IMR-90 (cell line): Measurements from ENCODE around the gene VARS2. TPM values are rescaled to one million over a fixed set of nuclear protein-coding genes. Genes with fewer than 3 reads are reported as not detected.

Experiments used
- ATAC-seq: fragments of 200-7000 bp; cut with Tn5 transposase; 2 replicates; pipeline ENCODE4 v1.9.1; 2020; ENCODE audit warnings: low read depth, mild to moderate bottlenecking, moderate library complexity
- BruUV-seq: library from RNA; stranded (reverse); fragments of 400-500 nt; replicated peaks from 2 replicates; lab custom pipeline; 2021; lab: Mats Ljungman, UMichigan
- CTCF ChIA-PET: fragments of 300-600 bp; formaldehyde crosslinking; extraction: SDS; loops from one replicate; lab custom pipeline; 2021; ENCODE audit warnings: antibody characterized with exemption; lab: Yijun Ruan, JAX
- POLR2A ChIA-PET: fragments of 300-600 bp; sonication (Branson Sonifier 250); formaldehyde crosslinking; loops from one replicate; lab custom pipeline; 2022; ENCODE audit warnings: antibody characterized with exemption; ENCODE audit not compliant: unreplicated experiment; lab: Charles Lee
- DNase-seq: peaks from one replicate; pipeline ENCODE4 v3.0.0; 2013
- H2AFZ ChIP-seq: replicated peaks from 2 replicates; pipeline ENCODE3; 2013; ENCODE audit warnings: low read length, mild to moderate bottlenecking; ENCODE audit not compliant: poor library complexity
- H2AK5ac ChIP-seq: 2 replicates; pipeline ENCODE4 v1.6.1; 2013; ENCODE audit warnings: low read depth, low read length, inconsistent platforms
- H2AK9ac ChIP-seq: replicated peaks from 2 replicates; pipeline ENCODE3; 2013; ENCODE audit warnings: mild to moderate bottlenecking, low read depth, low read length, moderate library complexity; ENCODE audit not compliant: poor library complexity
- H2BK120ac ChIP-seq: 2 replicates; pipeline ENCODE4 v1.6.1; 2013; ENCODE audit warnings: low read depth, low read length, inconsistent platforms
- H2BK15ac ChIP-seq: 3 replicates; pipeline ENCODE4 v1.6.1; 2013; ENCODE audit warnings: low read depth, low read length, inconsistent platforms
- H2BK20ac ChIP-seq: 2 replicates; pipeline ENCODE4 v1.6.1; 2013; ENCODE audit warnings: low read depth, mild to moderate bottlenecking, inconsistent platforms, low read length, moderate library complexity
- H2BK5ac ChIP-seq: 2 replicates; pipeline ENCODE4 v1.6.1; 2013; ENCODE audit warnings: mild to moderate bottlenecking, low read depth, low read length, inconsistent platforms; ENCODE audit not compliant: poor library complexity, severe bottlenecking
- H3K14ac ChIP-seq: replicated peaks from 2 replicates; pipeline ENCODE4 v1.6.1; 2013; ENCODE audit warnings: low read depth, low read length, inconsistent platforms
- H3K18ac ChIP-seq: 2 replicates; pipeline ENCODE4 v1.6.1; 2013; ENCODE audit warnings: low read depth, low read length, control low read depth
- H3K23ac ChIP-seq: 2 replicates; pipeline ENCODE4 v1.6.1; 2013; ENCODE audit warnings: low read depth, low read length, inconsistent platforms
- H3K27ac ChIP-seq: 2 replicates; pipeline ENCODE4 v1.5.1; 2013; ENCODE audit warnings: mild to moderate bottlenecking, control low read depth, low read length; ENCODE audit not compliant: insufficient read depth
- H3K27me3 ChIP-seq: 2 replicates; pipeline ENCODE4 v1.6.1; 2013; ENCODE audit warnings: low read length; ENCODE audit not compliant: control insufficient read depth, insufficient read depth
- H3K36me3 ChIP-seq: 2 replicates; pipeline ENCODE4 v1.6.1; 2013; ENCODE audit warnings: low read length, mixed read lengths; ENCODE audit not compliant: control insufficient read depth, insufficient read depth
- H3K4ac ChIP-seq: 2 replicates; pipeline ENCODE4 v1.6.1; 2013; ENCODE audit warnings: low read depth, low read length, inconsistent platforms
- H3K4me1 ChIP-seq: 2 replicates; pipeline ENCODE4 v1.6.1; 2013; ENCODE audit warnings: low read length, mixed read lengths; ENCODE audit not compliant: control insufficient read depth, insufficient read depth
- H3K4me2 ChIP-seq: 2 replicates; pipeline ENCODE4 v1.6.1; 2013; ENCODE audit warnings: low read depth, mild to moderate bottlenecking, control low read depth, low read length, moderate library complexity
- H3K4me3 ChIP-seq: 2 replicates; pipeline ENCODE4 v1.5.1; 2013; ENCODE audit warnings: low read depth, mild to moderate bottlenecking, control low read depth, low read length, moderate library complexity; ENCODE audit not compliant: insufficient read depth
- H3K56ac ChIP-seq: 2 replicates; pipeline ENCODE4 v1.6.1; 2013; ENCODE audit warnings: low read length, inconsistent platforms; ENCODE audit not compliant: insufficient read depth; ENCODE audit errors: extremely low read depth
- H3K79me1 ChIP-seq, 2 experiments: 2 replicates each; pipeline ENCODE4 v1.6.1; 2013; ENCODE audit warnings: low read length in 2 of 2, inconsistent platforms in 1 of 2, low read depth in 1 of 2
- H3K9ac ChIP-seq: 2 replicates; pipeline ENCODE4 v1.6.1; 2013; ENCODE audit warnings: low read depth, low read length, control low read depth
- H3K9me1 ChIP-seq: 2 replicates; pipeline ENCODE4 v1.6.1; 2013; ENCODE audit warnings: low read length, inconsistent platforms; ENCODE audit not compliant: insufficient read depth
- H3K9me3 ChIP-seq: 2 replicates; pipeline ENCODE4 v1.6.1; 2013; ENCODE audit warnings: low read length; ENCODE audit not compliant: control insufficient read depth, insufficient read depth
- H4K20me1 ChIP-seq: 2 replicates; pipeline ENCODE4 v1.6.1; 2013; ENCODE audit warnings: low read length, inconsistent platforms; ENCODE audit not compliant: insufficient read depth
- H4K5ac ChIP-seq: 2 replicates; pipeline ENCODE4 v1.6.1; 2013; ENCODE audit warnings: mild to moderate bottlenecking, low read depth, low read length, control low read depth
- H4K8ac ChIP-seq, 2 experiments: 2 replicates each; pipeline ENCODE4 v1.6.1; 2013; ENCODE audit warnings: low read depth in 2 of 2, low read length in 2 of 2, control low read depth in 1 of 2, inconsistent platforms in 1 of 2
- H4K91ac ChIP-seq: 2 replicates; pipeline ENCODE4 v1.6.1; 2013; ENCODE audit warnings: low read depth, low read length, inconsistent platforms; ENCODE audit not compliant: insufficient read depth
- CEBPB ChIP-seq: IDR thresholded peaks from 2 replicates; pipeline ENCODE4 v1.6.1; 2012; ENCODE audit warnings: low read depth, low read length, improper control_type of control experiment
- CHD1 ChIP-seq: IDR thresholded peaks from 2 replicates; pipeline ENCODE4 v1.6.1; 2012; ENCODE audit warnings: low read depth, low read length, improper control_type of control experiment
- FOS ChIP-seq: fragments of 150-350 bp; IDR thresholded peaks from 2 replicates; pipeline ENCODE4 v1.6.1; 2016; ENCODE audit warnings: low read depth, low read length
- MAFK ChIP-seq: IDR thresholded peaks from 2 replicates; pipeline ENCODE4 v1.6.1; 2012; ENCODE audit warnings: low read depth, low read length, improper control_type of control experiment
- MAZ ChIP-seq: IDR thresholded peaks from 2 replicates; pipeline ENCODE4 v1.6.1; 2012; ENCODE audit warnings: low read depth, mild to moderate bottlenecking, low read length, improper control_type of control experiment, moderate library complexity, borderline replicate concordance
- MXI1 ChIP-seq: IDR thresholded peaks from 2 replicates; pipeline ENCODE4 v1.6.1; 2012; ENCODE audit warnings: low read depth, mild to moderate bottlenecking, low read length, moderate library complexity, borderline replicate concordance
- NFE2L2 ChIP-seq: fragments of 150-350 bp; IDR thresholded peaks from 2 replicates; pipeline ENCODE4 v1.6.1; 2016; ENCODE audit warnings: low read depth, mild to moderate bottlenecking, low read length
- POLR2A ChIP-seq: IDR thresholded peaks from 2 replicates; pipeline ENCODE4 v1.6.1; 2012; ENCODE audit warnings: mild to moderate bottlenecking, low read depth, low read length
- RAD21 ChIP-seq: IDR thresholded peaks from 2 replicates; pipeline ENCODE4 v1.6.1; 2012; ENCODE audit warnings: low read length, improper control_type of control experiment
- RFX5 ChIP-seq: IDR thresholded peaks from 2 replicates; pipeline ENCODE4 v1.8.0; 2012; ENCODE audit warnings: low read depth, mild to moderate bottlenecking, low read length, moderate library complexity
- SMC3 ChIP-seq: fragments of 150-350 bp; IDR thresholded peaks from 2 replicates; pipeline ENCODE4 v1.6.1; 2016; ENCODE audit warnings: low read depth, mild to moderate bottlenecking, antibody characterized with exemption, low read length, moderate library complexity
- WGBS, 2 experiments: methylation state at CpG; one replicate each; pipeline versions ENCODE4 v1.1.5 to v1.1.7; 2013; ENCODE audit warnings: missing lambda C conversion rate in 2 of 2; ENCODE audit not compliant: insufficient read length in 1 of 2; ENCODE audit errors: extremely low coverage in 2 of 2; 5-methylcytosine and 5-hydroxymethylcytosine counted together
- dilution Hi-C: fragments of 300-500 bp; cut with HindIII; formaldehyde crosslinking; loops from one replicate; pipeline ENCODE4 v1.14.3; 2018; ENCODE audit warnings: low sequenced_read_pairs; ENCODE audit not compliant: unreplicated experiment
- in situ Hi-C: fragments of 300-500 bp; cut with MboI; formaldehyde crosslinking; loops from 3 replicates; pipeline ENCODE4 v1.14.3; 2019; ENCODE audit warnings: low sequenced_read_pairs, inconsistent platforms, mixed read lengths
- intact Hi-C: fragments of 100-400 bp; cut with micrococcal nuclease; formaldehyde crosslinking; loops from 2 replicates; pipeline ENCODE4 v1.10.0; 2022
- polyA plus RNA-seq, 3 experiments: library from polyadenylated mRNA; depleted of rRNA; stranded (reverse); fragments of >200 nt; gene quantifications; 2 replicates each; pipeline ENCODE4 v1.2.3, GENCODE V29; 2012; ENCODE audit warnings: low replicate concordance in 1 of 3
- total RNA-seq: library from RNA; depleted of rRNA; stranded (reverse); fragments of >200 nt; gene quantifications from 2 replicates; pipeline ENCODE4 v1.2.3, GENCODE V29; 2012
- TF ChIP-seq, protein P1 (sequence below): conservative IDR thresholded peaks from 2 replicates; pipeline ENCODE4 v1.5.1; 2012; ENCODE audit warnings: mild to moderate bottlenecking, low read depth, low read length, improper control_type of control experiment
- TF ChIP-seq, protein P2 (sequence below): fragments of 150-350 bp; IDR thresholded peaks from 2 replicates; pipeline ENCODE4 v1.6.1; 2016; ENCODE audit warnings: low read depth, mild to moderate bottlenecking, low read length, moderate library complexity, borderline replicate concordance

VARS2 gene
- total and polyA plus RNA-seq, 2 of the 4 experiments (the other 2 are of a cell fraction) = 7.2 to 14.0 TPM

- Histone ChIP-seq H3K23ac (no peak overlapping the region; the same call in 1 of the 2 replicates), H2AFZ (peak overlapping the region; percentile 81), H4K5ac (peak overlapping the region; percentile 25; the same call in 1 of the 2 replicates), H3K4me3 (peak overlapping the region; percentile 33; the same call in 1 of the 2 replicates), H4K20me1 (no peaks in the 10 kb centered on the region), H3K9me1 (peaks cover 6% of the 10 kb centered on the region; the same call in 1 of the 2 replicates), H3K4me1 (no peaks in the 10 kb centered on the region), H3K4me2 (peak overlapping the region; percentile 71), H2BK20ac (no peak overlapping the region), H4K91ac (no peak overlapping the region), H3K9me3 (peaks cover 6% of the 10 kb centered on the region), H3K18ac (no peak overlapping the region), H3K4ac (no peak overlapping the region), H3K9ac (no peak overlapping the region), H3K27me3 (peaks cover 73% of the 10 kb centered on the region), H2BK120ac (no peak overlapping the region), H2AK5ac (no peak overlapping the region), H2BK15ac (no peak overlapping the region), H4K8ac (no peak overlapping the region), H3K56ac (no peak overlapping the region), H2BK5ac (no peak overlapping the region), H3K36me3 (no peaks in the 10 kb centered on the region), H3K79me1 (no peaks in the 10 kb centered on the region), H2AK9ac (peak overlapping the region; percentile 30), H3K14ac (no peak overlapping the region), H3K27ac (no peak overlapping the region)
- POLR2A ChIA-PET = no interaction called here
- in situ Hi-C loops = no loop called here
- BruUV-seq = no TSS peak
- DNase-seq (peak; percentile 4), ATAC-seq (peak; percentile 66)
- intact Hi-C loops = no loop called here
- no peak for TF ChIP-seq SMC3
- TF ChIP-seq NFE2L2 = no peak
- no peak for TF ChIP-seq CEBPB
- no peak for TF ChIP-seq MAFK
- TF ChIP-seq CHD1 = no peak
- no peak for TF ChIP-seq RAD21
- no peak for TF ChIP-seq MAZ
- TF ChIP-seq MXI1 = no peak
- no peak for TF ChIP-seq RFX5
- TF ChIP-seq FOS = no peak
- no peak for TF ChIP-seq POLR2A
- TF ChIP-seq, protein P1, sequence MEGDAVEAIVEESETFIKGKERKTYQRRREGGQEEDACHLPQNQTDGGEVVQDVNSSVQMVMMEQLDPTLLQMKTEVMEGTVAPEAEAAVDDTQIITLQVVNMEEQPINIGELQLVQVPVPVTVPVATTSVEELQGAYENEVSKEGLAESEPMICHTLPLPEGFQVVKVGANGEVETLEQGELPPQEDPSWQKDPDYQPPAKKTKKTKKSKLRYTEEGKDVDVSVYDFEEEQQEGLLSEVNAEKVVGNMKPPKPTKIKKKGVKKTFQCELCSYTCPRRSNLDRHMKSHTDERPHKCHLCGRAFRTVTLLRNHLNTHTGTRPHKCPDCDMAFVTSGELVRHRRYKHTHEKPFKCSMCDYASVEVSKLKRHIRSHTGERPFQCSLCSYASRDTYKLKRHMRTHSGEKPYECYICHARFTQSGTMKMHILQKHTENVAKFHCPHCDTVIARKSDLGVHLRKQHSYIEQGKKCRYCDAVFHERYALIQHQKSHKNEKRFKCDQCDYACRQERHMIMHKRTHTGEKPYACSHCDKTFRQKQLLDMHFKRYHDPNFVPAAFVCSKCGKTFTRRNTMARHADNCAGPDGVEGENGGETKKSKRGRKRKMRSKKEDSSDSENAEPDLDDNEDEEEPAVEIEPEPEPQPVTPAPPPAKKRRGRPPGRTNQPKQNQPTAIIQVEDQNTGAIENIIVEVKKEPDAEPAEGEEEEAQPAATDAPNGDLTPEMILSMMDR = no peak
- TF ChIP-seq, protein P2, sequence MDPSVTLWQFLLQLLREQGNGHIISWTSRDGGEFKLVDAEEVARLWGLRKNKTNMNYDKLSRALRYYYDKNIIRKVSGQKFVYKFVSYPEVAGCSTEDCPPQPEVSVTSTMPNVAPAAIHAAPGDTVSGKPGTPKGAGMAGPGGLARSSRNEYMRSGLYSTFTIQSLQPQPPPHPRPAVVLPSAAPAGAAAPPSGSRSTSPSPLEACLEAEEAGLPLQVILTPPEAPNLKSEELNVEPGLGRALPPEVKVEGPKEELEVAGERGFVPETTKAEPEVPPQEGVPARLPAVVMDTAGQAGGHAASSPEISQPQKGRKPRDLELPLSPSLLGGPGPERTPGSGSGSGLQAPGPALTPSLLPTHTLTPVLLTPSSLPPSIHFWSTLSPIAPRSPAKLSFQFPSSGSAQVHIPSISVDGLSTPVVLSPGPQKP = no peak
- dilution Hi-C loops = no loop called here
- CTCF ChIA-PET = interaction anchor here (1.2 kb wide), 1 partner anchor 42 kb away, joined by 3 read pairs; no protein-coding TSS in a partner anchor
- 10% methylated on average over 24 of the region's 46 CpGs; no CpG with 5 or more reads in 1 of the 2 experiments for WGBS, 2 experiments
These were observed 41.5 kb downstream of the VARS2 start for GRCh38 chr6:30955367-30956042.
